Central memory CD8-positive, alpha-beta T cell (primary cell): ENCODE results near the gene MTCH2.

Experiments used
- ATAC-seq: fragments of 150-1000 bp; cut with Tn5 transposase; replicated peaks from 2 replicates; pipeline ENCODE4 v1.10.0; 2022; ENCODE audit warnings: mild to moderate bottlenecking, moderate FRiP score, moderate number of reproducible peaks; ENCODE audit not compliant: poor library complexity, severe bottlenecking; ENCODE audit errors: extremely low read depth
- DNase-seq, 2 donors: peaks; one replicate each; pipeline ENCODE4 v3.0.0; 2021; ENCODE audit warnings: low spot score in 2 of 2
- H3K27ac Mint-ChIP-seq: one replicate; pipeline ENCODE4 v1.8.0; 2022; ENCODE audit warnings: low read depth, mild to moderate bottlenecking, moderate library complexity, mixed read lengths
- H3K27me3 Mint-ChIP-seq: one replicate; pipeline ENCODE4 v1.8.0; 2022; ENCODE audit warnings: mixed read lengths
- H3K36me3 Mint-ChIP-seq: one replicate; pipeline ENCODE4 v1.8.0; 2022; ENCODE audit warnings: mild to moderate bottlenecking, moderate library complexity, mixed read lengths; ENCODE audit not compliant: insufficient read depth
- H3K4me1 Mint-ChIP-seq: one replicate; pipeline ENCODE4 v1.8.0; 2022; ENCODE audit warnings: mixed read lengths
- H3K4me3 Mint-ChIP-seq: one replicate; pipeline ENCODE4 v1.8.0; 2022; ENCODE audit warnings: mild to moderate bottlenecking, moderate library complexity, mixed read lengths
- H3K9me3 Mint-ChIP-seq: one replicate; pipeline ENCODE4 v1.8.0; 2022; ENCODE audit warnings: mixed read lengths

MTCH2 gene

GRCh38 chr11:47595029-47595428 lies 47.3 kb downstream of the MTCH2 start:
- Mint-ChIP-seq H3K4me3 (no peak overlapping the region), H3K9me3 (no peaks in the 10 kb centered on the region)

GRCh38 chr11:47593934-47594855 lies 48.2 kb downstream of the MTCH2 start, which contains the start of gene C1QTNF4:
Gene C1QTNF4, minus strand, starts transcription at chr11:47594411. Its CDS starts 3,601 bp downstream, at chr11:47590810.
- no peak within 1 kb of the TSS for H3K4me3 Mint-ChIP-seq
- no peak for ATAC-seq
- DNase-seq = no peak
- no peak within 1 kb of the TSS for H3K27ac Mint-ChIP-seq
- no peaks in the 10 kb centered on the region for H3K4me1 Mint-ChIP-seq
- H3K9me3 Mint-ChIP-seq = no peaks in the 10 kb centered on the region
- no peaks in the 10 kb centered on the region for H3K36me3 Mint-ChIP-seq
- peaks cover 40% of the 10 kb centered on the region for H3K27me3 Mint-ChIP-seq

More at GRCh38 chr11:47595029-47595428, 47.3 kb downstream of the MTCH2 start:
- DNase-seq (no peak), ATAC-seq (no peak)
- peaks cover 40% of the 10 kb centered on the region for H3K27me3 Mint-ChIP-seq
- no peaks in the 10 kb centered on the region for H3K4me1 Mint-ChIP-seq
- no peak overlapping the region for H3K27ac Mint-ChIP-seq
- H3K36me3 Mint-ChIP-seq = no peaks in the 10 kb centered on the region

- DNase-seq = no peak
- Mint-ChIP-seq H3K9me3 (no peaks in the 10 kb centered on the region), H3K27me3 (peaks cover 40% of the 10 kb centered on the region), H3K36me3 (peaks cover 3% of the 10 kb centered on the region), H3K27ac (no peak overlapping the region), H3K4me3 (no peak overlapping the region), H3K4me1 (no peaks in the 10 kb centered on the region)
- ATAC-seq = no peak
Observed at GRCh38 chr11:47593492-47593933, 48.8 kb downstream of the MTCH2 start.

- Mint-ChIP-seq H3K4me1 (no peaks in the 10 kb centered on the region), H3K9me3 (no peaks in the 10 kb centered on the region), H3K27ac (no peak overlapping the region), H3K27me3 (peaks cover 40% of the 10 kb centered on the region), H3K36me3 (peaks cover 5% of the 10 kb centered on the region), H3K4me3 (no peak overlapping the region)
- ATAC-seq (no peak), DNase-seq (no peak)
Observed at GRCh38 chr11:47592970-47593369, 49.4 kb downstream of the MTCH2 start.

- Mint-ChIP-seq H3K27ac (no peak overlapping the region), H3K27me3 (peaks cover 40% of the 10 kb centered on the region), H3K4me1 (no peaks in the 10 kb centered on the region), H3K9me3 (no peaks in the 10 kb centered on the region), H3K4me3 (no peak overlapping the region), H3K36me3 (peaks cover 6% of the 10 kb centered on the region)
- DNase-seq (no peak), ATAC-seq (no peak)
Observed at GRCh38 chr11:47592251-47592650, 50.1 kb downstream of the MTCH2 start.

- ATAC-seq (no peak), DNase-seq (no peak)
- Mint-ChIP-seq H3K4me1 (no peaks in the 10 kb centered on the region), H3K4me3 (no peak overlapping the region), H3K9me3 (no peaks in the 10 kb centered on the region), H3K27ac (no peak overlapping the region), H3K36me3 (peaks cover 6% of the 10 kb centered on the region), H3K27me3 (peaks cover 40% of the 10 kb centered on the region)
Observed at GRCh38 chr11:47591764-47592163, 50.6 kb downstream of the MTCH2 start.

GRCh38 chr11:47589977-47590861 lies 52.1 kb downstream of the MTCH2 start:
- H3K27ac Mint-ChIP-seq = no peak overlapping the region
- no peak overlapping the region for H3K4me3 Mint-ChIP-seq
- peaks cover 6% of the 10 kb centered on the region for H3K36me3 Mint-ChIP-seq
- H3K9me3 Mint-ChIP-seq = no peaks in the 10 kb centered on the region
- H3K4me1 Mint-ChIP-seq = no peaks in the 10 kb centered on the region
- DNase-seq = no peak
- peaks cover 29% of the 10 kb centered on the region for H3K27me3 Mint-ChIP-seq
- no peak for ATAC-seq

- no peaks in the 10 kb centered on the region for H3K4me1 Mint-ChIP-seq
- no peak for ATAC-seq
- no peaks in the 10 kb centered on the region for H3K9me3 Mint-ChIP-seq
- H3K36me3 Mint-ChIP-seq = peaks cover 7% of the 10 kb centered on the region
- no peak overlapping the region for H3K4me3 Mint-ChIP-seq
- no peak overlapping the region for H3K27ac Mint-ChIP-seq
- H3K27me3 Mint-ChIP-seq = peaks cover 23% of the 10 kb centered on the region
- DNase-seq = no peak
Observed at GRCh38 chr11:47589584-47589976, 52.8 kb downstream of the MTCH2 start.

GRCh38 chr11:47589118-47589517 lies 53.2 kb downstream of the MTCH2 start:
- no peak overlapping the region for H3K27ac Mint-ChIP-seq
- no peak for DNase-seq
- H3K27me3 Mint-ChIP-seq = peaks cover 18% of the 10 kb centered on the region
- H3K36me3 Mint-ChIP-seq = peaks cover 11% of the 10 kb centered on the region
- no peak overlapping the region for H3K4me3 Mint-ChIP-seq
- ATAC-seq = no peak
- H3K9me3 Mint-ChIP-seq = no peaks in the 10 kb centered on the region
- no peaks in the 10 kb centered on the region for H3K4me1 Mint-ChIP-seq

GRCh38 chr11:47587723-47588326 lies 54.5 kb downstream of the MTCH2 start:
- Mint-ChIP-seq H3K27me3 (peaks cover 5% of the 10 kb centered on the region), H3K9me3 (no peaks in the 10 kb centered on the region), H3K4me1 (no peaks in the 10 kb centered on the region), H3K4me3 (no peak overlapping the region), H3K36me3 (peaks cover 20% of the 10 kb centered on the region), H3K27ac (no peak overlapping the region)
- ATAC-seq (no peak), DNase-seq (no peak)

- no peak overlapping the region for H3K27ac Mint-ChIP-seq
- peaks cover 23% of the 10 kb centered on the region for H3K36me3 Mint-ChIP-seq
- no peaks in the 10 kb centered on the region for H3K9me3 Mint-ChIP-seq
- ATAC-seq (no peak), DNase-seq (no peak)
- H3K4me3 Mint-ChIP-seq = no peak overlapping the region
- no peaks in the 10 kb centered on the region for H3K27me3 Mint-ChIP-seq
- H3K4me1 Mint-ChIP-seq = no peaks in the 10 kb centered on the region
Observed at GRCh38 chr11:47587039-47587716, 55.2 kb downstream of the MTCH2 start.
